NCI-H187 treated with DMSO at 0.1 percent for 48 hours (cell line): Measurements from ENCODE around the gene CHCHD3.
"Not testable (repeated sequence)": the region's sequence is repeated elsewhere in the genome, so short reads cannot be mapped to it uniquely, and the experiment has no call there.

Experiments
- DNase-seq: peaks from one replicate; lab custom pipeline; 2025; lab: John Stamatoyannopoulos, UW

The CHCHD3 gene

GRCh38 chr7:132953468-132953867 lies 128.4 kb downstream of the CHCHD3 start:
- DNase-seq, result no peak

GRCh38 chr7:132950725-132951124 lies 131.2 kb downstream of the CHCHD3 start:
- no peak for DNase-seq

GRCh38 chr7:132947011-132947410 lies 134.9 kb downstream of the CHCHD3 start:
- DNase-seq, result no peak

GRCh38 chr7:132944774-132945173 lies 137.1 kb downstream of the CHCHD3 start:
- DNase-seq, result no peak

- DNase-seq, result no peak
These were observed 138.2 kb downstream of the CHCHD3 start for GRCh38 chr7:132943645-132944044.

GRCh38 chr7:132942701-132943100 lies 139.2 kb downstream of the CHCHD3 start:
- no peak for DNase-seq

GRCh38 chr7:132941905-132942304 lies 140.0 kb downstream of the CHCHD3 start:
- no peak for DNase-seq

GRCh38 chr7:132941428-132941827 lies 140.5 kb downstream of the CHCHD3 start:
- DNase-seq, result no peak

- no peak for DNase-seq
These were observed 141.8 kb downstream of the CHCHD3 start for GRCh38 chr7:132940084-132940483.

GRCh38 chr7:132939495-132939894 lies 142.4 kb downstream of the CHCHD3 start:
- no peak for DNase-seq

GRCh38 chr7:132937286-132937685 lies 144.6 kb downstream of the CHCHD3 start:
- no peak for DNase-seq

- no peak for DNase-seq
These were observed 146.3 kb downstream of the CHCHD3 start for GRCh38 chr7:132935608-132936007.

- no peak for DNase-seq
These were observed 147.9 kb downstream of the CHCHD3 start for GRCh38 chr7:132934017-132934416.

- DNase-seq, result no peak
These were observed 148.8 kb downstream of the CHCHD3 start for GRCh38 chr7:132933072-132933458.

- no peak for DNase-seq
These were observed 149.4 kb downstream of the CHCHD3 start for GRCh38 chr7:132932296-132933071.

GRCh38 chr7:132930881-132931280 lies 151.0 kb downstream of the CHCHD3 start:
- DNase-seq, result no peak

- not testable (repeated sequence) for DNase-seq
These were observed 151.9 kb downstream of the CHCHD3 start for GRCh38 chr7:132929944-132930343.

GRCh38 chr7:132919771-132920170 lies 162.1 kb downstream of the CHCHD3 start:
- DNase-seq, result no peak

GRCh38 chr7:132915647-132916046 lies 166.2 kb downstream of the CHCHD3 start:
- no peak for DNase-seq

- DNase-seq, result no peak
These were observed 171.2 kb downstream of the CHCHD3 start for GRCh38 chr7:132910657-132911056.

- DNase-seq, result no peak
These were observed 174.4 kb downstream of the CHCHD3 start for GRCh38 chr7:132907380-132907940.

- no peak for DNase-seq
These were observed 175.6 kb downstream of the CHCHD3 start for GRCh38 chr7:132906193-132906835.

- DNase-seq, result not testable (repeated sequence)
These were observed 176.8 kb downstream of the CHCHD3 start for GRCh38 chr7:132905136-132905535.
